SK-N-SH (cell line): ENCODE measurements around the gene RHNO1. TPM values are rescaled to one million over a fixed set of nuclear protein-coding genes. Genes with fewer than 3 reads are reported as not detected.

Experiments
- CTCF ChIA-PET: fragments of 300-600, 350-600 bp; formaldehyde crosslinking; extraction: SDS; loops from one replicate; lab custom pipeline; 2021; lab: Yijun Ruan, JAX
- POLR2A ChIA-PET: fragments of 350-600 bp; sonication (Branson Sonifier 250); formaldehyde crosslinking; extraction: SDS; loops from one replicate; lab custom pipeline; 2020; ENCODE audit warnings: antibody characterized with exemption, inconsistent platforms; lab: Yijun Ruan, JAX
- DNase-seq: peaks from one replicate; pipeline ENCODE4 v3.0.0; 2012
- H2AFZ ChIP-seq: fragments of 200-600 bp; sonication (generic); 2 replicates; pipeline ENCODE4 v1.8.1; 2016; ENCODE audit warnings: antibody characterized with exemption, mild to moderate bottlenecking, low read depth
- H3F3A ChIP-seq: fragments of 200-600 bp; sonication (generic); replicated peaks from 2 replicates; pipeline ENCODE3; 2016; ENCODE audit warnings: antibody characterized with exemption, mild to moderate bottlenecking; ENCODE audit not compliant: insufficient read depth
- H3K27ac ChIP-seq, 2 experiments: fragments of 200-500 bp in 1 of 2; fragments of 200-600 bp in 1 of 2; sonication (Bioruptor generic) in 1 of 2; sonication (generic), shearing (Covaris generic) in 1 of 2; 2 replicates each; pipeline versions ENCODE4 v1.5.1 to v1.6.1; 2014 to 2016; ENCODE audit warnings: low read depth in 2 of 2, inconsistent platforms in 1 of 2, low read length in 1 of 2, mild to moderate bottlenecking in 1 of 2, mixed read lengths in 1 of 2
- H3K27me3 ChIP-seq: fragments of 200-600 bp; sonication (generic), shearing (Covaris generic); 2 replicates; pipeline ENCODE4 v1.6.1; 2016; ENCODE audit warnings: mixed run types; ENCODE audit not compliant: insufficient read depth
- H3K36me3 ChIP-seq, 2 experiments: fragments of 200-500 bp in 1 of 2; fragments of 200-600 bp in 1 of 2; sonication (Bioruptor generic) in 1 of 2; sonication (generic) in 1 of 2; replicated peaks in 1 of 2; 2 replicates each; pipeline versions ENCODE3 to v1.5.1; 2014 to 2016; ENCODE audit warnings: low read length in 1 of 2, mild to moderate bottlenecking in 1 of 2; ENCODE audit not compliant: insufficient read depth in 2 of 2, control insufficient read depth in 1 of 2
- H3K4me1 ChIP-seq, 2 experiments: fragments of 200-500 bp in 1 of 2; fragments of 200-600 bp in 1 of 2; sonication (Bioruptor generic) in 1 of 2; sonication (generic), shearing (Covaris generic) in 1 of 2; 2 replicates each; pipeline versions ENCODE4 v1.5.1 to v1.6.1; 2014 to 2016; ENCODE audit warnings: low read depth in 1 of 2, low read length in 1 of 2, mixed run types in 1 of 2; ENCODE audit not compliant: insufficient read depth in 2 of 2, control insufficient read depth in 1 of 2
- H3K4me2 ChIP-seq: fragments of 200-600 bp; sonication (generic), shearing (Covaris generic); 2 replicates; pipeline ENCODE4 v1.6.1; 2017; ENCODE audit warnings: mixed run types
- H3K4me3 ChIP-seq, 2 experiments: fragments of 200-500 bp in 1 of 2; fragments of 200-600 bp in 1 of 2; sonication (Bioruptor generic) in 1 of 2; sonication (generic), shearing (Covaris generic) in 1 of 2; 2 replicates each; pipeline versions ENCODE4 v1.5.1 to v1.8.1; 2014 to 2016; ENCODE audit warnings: low read depth in 2 of 2, inconsistent platforms in 1 of 2, low read length in 1 of 2, mild to moderate bottlenecking in 1 of 2, mixed read lengths in 1 of 2, moderate library complexity in 1 of 2
- H3K79me2 ChIP-seq: fragments of 200-600 bp; sonication (generic); 2 replicates; pipeline ENCODE4 v1.8.1; 2017; ENCODE audit warnings: mild to moderate bottlenecking; ENCODE audit not compliant: insufficient read depth
- H3K9ac ChIP-seq: fragments of 200-600 bp; sonication (generic); 2 replicates; pipeline ENCODE4 v1.6.1; 2017; ENCODE audit warnings: mixed run types
- H3K9me2 ChIP-seq: fragments of 200-600 bp; sonication (generic); 2 replicates; pipeline ENCODE4 v1.6.1; 2017; ENCODE audit warnings: mixed run types
- H3K9me3 ChIP-seq: fragments of 200-600 bp; sonication (generic); 2 replicates; pipeline ENCODE4 v1.6.1; 2017; ENCODE audit warnings: mixed run types, mild to moderate bottlenecking, moderate library complexity
- H4K20me1 ChIP-seq: fragments of 200-600 bp; sonication (generic); 2 replicates; pipeline ENCODE4 v1.6.1; 2017; ENCODE audit warnings: mild to moderate bottlenecking, mixed run types; ENCODE audit not compliant: insufficient read depth
- CTCF ChIP-seq: fragments of 200-600 bp; sonication (generic); IDR thresholded peaks from 2 replicates; pipeline ENCODE4 v1.6.1; 2017; ENCODE audit warnings: antibody characterized with exemption, mild to moderate bottlenecking, moderate library complexity
- GABPA ChIP-seq: IDR thresholded peaks from 2 replicates; pipeline ENCODE4 v1.4.0; 2012; ENCODE audit warnings: low read depth, mild to moderate bottlenecking
- MAX ChIP-seq: IDR thresholded peaks from 2 replicates; pipeline ENCODE4 v1.4.0; 2012; ENCODE audit warnings: low read depth
- MXI1 ChIP-seq: IDR thresholded peaks from 2 replicates; pipeline ENCODE4 v1.6.1; 2012; ENCODE audit warnings: mild to moderate bottlenecking, low read depth, low read length, improper control_type of control experiment
- NFIC ChIP-seq: IDR thresholded peaks from 2 replicates; pipeline ENCODE4 v1.4.0; 2012; ENCODE audit warnings: borderline replicate concordance
- NRF1 ChIP-seq: IDR thresholded peaks from 2 replicates; pipeline ENCODE4 v1.6.1; 2012; ENCODE audit warnings: low read depth, mild to moderate bottlenecking, low read length
- POLR2AphosphoS5 ChIP-seq: IDR thresholded peaks from 2 replicates; pipeline ENCODE4 v1.6.1; 2012; ENCODE audit warnings: low read depth, low read length
- RAD21 ChIP-seq: IDR thresholded peaks from 2 replicates; pipeline ENCODE4 v1.6.1; 2012; ENCODE audit warnings: mild to moderate bottlenecking, low read length
- REST ChIP-seq: IDR thresholded peaks from 2 replicates; pipeline ENCODE4 v1.6.1; 2012; ENCODE audit warnings: mild to moderate bottlenecking, low read depth, low read length, moderate library complexity
- SIN3A ChIP-seq: IDR thresholded peaks from 2 replicates; pipeline ENCODE4 v1.6.1; 2012; ENCODE audit warnings: low read depth, mild to moderate bottlenecking, low read length, moderate library complexity, borderline replicate concordance
- TAF1 ChIP-seq: IDR thresholded peaks from 2 replicates; pipeline ENCODE4 v1.6.1; 2012; ENCODE audit warnings: low read depth, mild to moderate bottlenecking, low read length, moderate library complexity, borderline replicate concordance
- TEAD4 ChIP-seq: IDR thresholded peaks from 2 replicates; pipeline ENCODE4 v1.4.0; 2012; ENCODE audit warnings: mild to moderate bottlenecking, borderline replicate concordance; ENCODE audit not compliant: insufficient read depth
- USF1 ChIP-seq: IDR thresholded peaks from 2 replicates; pipeline ENCODE4 v1.4.0; 2012; ENCODE audit warnings: low read depth, borderline replicate concordance
- USF2 ChIP-seq: fragments of 150-350 bp; IDR thresholded peaks from 2 replicates; pipeline ENCODE4 v1.6.1; 2017; ENCODE audit warnings: antibody characterized with exemption, low read length, low read depth, borderline replicate concordance
- YY1 ChIP-seq: IDR thresholded peaks from 2 replicates; pipeline ENCODE4 v1.4.0; 2012; ENCODE audit warnings: low read depth, mild to moderate bottlenecking
- ZBTB33 ChIP-seq: IDR thresholded peaks from 2 replicates; pipeline ENCODE4 v1.4.0; 2012; ENCODE audit warnings: low read depth, borderline replicate concordance
- WGBS: methylation state at CpG from one replicate; pipeline ENCODE4 v1.1.6; 2017; ENCODE audit warnings: low lambda C conversion rate; 5-methylcytosine and 5-hydroxymethylcytosine counted together
- polyA plus RNA-seq, 3 experiments: library from polyadenylated mRNA; depleted of rRNA; stranded (reverse); fragments of >200 nt; gene quantifications; 2 replicates each; pipeline ENCODE4 v1.2.3, GENCODE V29; 2012

RHNO1 gene
- 28.9 and 39.5 TPM in 2 replicates for polyA plus RNA-seq (2012; rRNA removed)
- polyA plus RNA-seq (2012; cell fraction: cytosol; rRNA removed): 37.0 and 39.2 TPM in 2 replicates
- 8.5 and 11.7 TPM in 2 replicates for polyA plus RNA-seq (2012; cell fraction: nucleus; rRNA removed)

GRCh38 chr12:2877047-2877952 is at the start of gene RHNO1, which contains the start of gene FOXM1:
Gene RHNO1, plus strand, starts transcription at chr12:2877223. Its CDS starts 8,144 bp downstream, at chr12:2885367.
Gene FOXM1, minus strand, starts transcription at chr12:2877174. Its CDS starts 2,696 bp downstream, at chr12:2874478.
- no peaks in the 10 kb centered on the region for H3K27me3 ChIP-seq
- H4K20me1 ChIP-seq: no peaks in the 10 kb centered on the region
- H3K4me1 ChIP-seq: peaks cover 8 to 10% of the 10 kb centered on the region in 2 experiments; a peak in 2 of 4 replicates
- peak within 1 kb of the TSS; percentile 82 for H3K4me2 ChIP-seq
- peak within 1 kb of the TSS; percentile 82 for H3K9ac ChIP-seq
- peaks cover 98% of the 10 kb centered on the region for H3K79me2 ChIP-seq
- H3K36me3 ChIP-seq: peaks cover 6% of the 10 kb centered on the region in 2 experiments
- TF ChIP-seq GABPA (0 out of 2 replicates have a peak, but pooled peaks have one; percentile 15), USF1 (peak; percentile 96), USF2 (peak; percentile 87), YY1 (peak; percentile 82), POLR2AphosphoS5 (peak; percentile 84), SIN3A (peak; percentile 44; the same call in 1 of the 2 replicates), REST (0 out of 2 replicates have a peak, but pooled peaks have one; percentile 11), CTCF (0 out of 2 replicates have a peak, but pooled peaks have one; percentile 6), NFIC (peak; percentile 6; the same call in 1 of the 2 replicates), ZBTB33 (no peak), MXI1 (peak; percentile 39; the same call in 1 of the 2 replicates), TAF1 (peak; percentile 84), MAX (peak; percentile 61; the same call in 1 of the 2 replicates), TEAD4 (0 out of 2 replicates have a peak, but pooled peaks have one; percentile 47), RAD21 (no peak), NRF1 (no peak)
- WGBS: under 1% methylated on average over 28 of the region's 70 CpGs
- H3K9me2 ChIP-seq: no peaks in the 10 kb centered on the region
- ChIA-PET POLR2A (interaction anchor here (0.9 to 1.1 kb wide), 3 partner anchors 13 to 81 kb away, joined by 3 to 4 read pairs (median 3); partner anchors contain the start of gene TULP3), CTCF (interaction anchor here (0.6 to 5.8 kb wide), 11 partner anchors 8 to 674 kb away, joined by 3 to 33 read pairs (median 3); partner anchors contain the start of genes NRIP2 and TULP3)
- peaks cover 6% of the 10 kb centered on the region for H3F3A ChIP-seq
- peak within 1 kb of the TSS; percentile 61 to 69 for H3K4me3 ChIP-seq
- H3K9me3 ChIP-seq: no peaks in the 10 kb centered on the region
- peak within 1 kb of the TSS; percentile 80 to 87 for H3K27ac ChIP-seq
- peak; percentile 96 for DNase-seq
- H2AFZ ChIP-seq: peak within 1 kb of the TSS; percentile 94
